ENCODE measurements around the gene MEX3A.
"Not testable (repeated sequence)": the region's sequence is repeated elsewhere in the genome, so short reads cannot be mapped to it uniquely, and the experiment has no call there.

Gene MEX3A

DNA sequence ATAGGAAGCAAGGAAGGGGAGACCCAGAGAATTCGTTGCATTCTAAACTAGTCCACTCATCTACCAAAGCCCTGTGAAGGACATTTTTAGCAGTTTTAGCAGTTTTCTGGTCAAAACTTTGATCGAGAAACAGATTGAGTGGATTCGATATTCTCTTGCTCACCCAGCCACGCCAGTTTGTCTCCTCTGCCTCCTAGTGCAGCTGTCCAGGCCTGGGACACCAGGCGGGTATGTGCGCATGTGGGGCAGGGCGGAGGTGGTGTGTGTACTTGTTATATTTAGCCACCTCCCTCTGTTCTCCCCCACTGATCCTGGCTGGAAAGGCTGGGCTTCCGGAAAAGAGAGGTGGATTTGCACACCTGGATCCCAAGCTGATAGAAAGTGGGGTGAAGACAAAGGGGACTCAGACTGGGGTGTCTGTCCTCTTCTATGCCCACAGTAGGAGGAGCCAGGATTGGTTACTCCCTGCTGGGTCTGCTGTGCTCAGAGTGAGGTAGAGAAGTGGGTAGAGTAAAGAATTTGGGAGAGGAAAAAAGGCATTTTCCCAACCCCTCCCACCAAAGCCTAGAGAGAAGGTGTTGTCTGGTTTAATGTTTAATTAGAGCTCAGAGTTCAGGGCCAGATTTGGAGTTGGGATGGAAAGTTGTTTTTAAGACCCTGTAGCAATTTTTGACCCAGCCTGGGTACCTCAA, 36.1 kb upstream of the MEX3A start:
- no peak for DNase-seq

DNA sequence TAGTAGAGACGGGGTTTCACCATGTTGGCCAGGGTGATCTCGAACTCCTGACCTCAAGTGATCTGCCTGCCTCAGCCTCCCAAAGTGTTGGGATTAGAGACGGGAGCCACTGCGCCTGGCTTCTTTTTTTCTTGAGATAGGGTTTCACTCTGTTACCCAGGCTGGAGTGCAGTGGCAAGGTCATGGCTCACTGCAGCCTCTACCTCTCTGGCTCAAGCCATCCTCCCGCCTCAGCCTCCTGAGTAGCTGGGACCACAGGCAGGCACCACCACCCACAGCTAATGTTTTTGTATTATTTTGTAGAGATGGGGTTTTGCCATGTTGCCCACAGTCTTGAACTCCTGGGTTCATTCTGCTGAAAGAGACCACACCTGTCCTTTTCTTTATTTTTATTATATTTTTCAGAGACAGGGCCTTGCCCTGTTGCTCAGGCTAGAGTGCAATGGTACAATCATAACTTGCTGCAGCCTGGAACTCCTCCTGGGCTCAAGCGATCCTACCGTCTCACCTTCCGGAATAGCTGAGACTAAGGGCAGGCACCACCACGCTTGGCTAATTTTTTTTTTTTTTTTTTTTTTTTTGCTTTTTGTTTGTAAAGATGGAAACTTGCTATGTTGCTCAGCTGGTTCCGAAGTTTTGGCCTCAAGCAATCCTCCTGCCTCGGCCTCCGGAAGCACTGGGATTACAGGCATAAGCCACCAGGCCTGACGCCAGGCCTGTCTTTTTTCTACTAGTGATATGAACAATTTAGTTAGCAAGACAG, 35.3 kb upstream of the MEX3A start:
- no peak for DNase-seq

DNA sequence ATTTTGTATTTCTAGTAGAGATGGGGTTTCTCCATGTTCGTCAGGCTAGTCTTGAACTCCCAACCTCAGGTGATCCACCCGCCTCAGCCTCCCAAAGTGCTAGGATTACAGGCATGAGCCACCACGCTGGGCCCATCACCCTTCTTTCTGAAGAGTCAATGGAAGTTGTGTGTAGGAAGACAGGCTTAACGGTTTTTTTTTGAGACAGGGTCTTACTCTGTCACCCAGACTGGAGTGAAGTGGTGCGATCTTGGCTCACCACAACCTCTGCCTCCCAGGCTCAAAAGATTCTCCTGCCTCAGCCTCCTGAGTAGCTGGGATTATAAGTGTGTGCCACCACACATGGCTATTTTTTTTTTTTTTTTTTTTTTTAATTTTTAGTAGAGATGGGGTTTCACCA, 34.5 kb upstream of the MEX3A start:
- not testable (repeated sequence) for DNase-seq

DNA sequence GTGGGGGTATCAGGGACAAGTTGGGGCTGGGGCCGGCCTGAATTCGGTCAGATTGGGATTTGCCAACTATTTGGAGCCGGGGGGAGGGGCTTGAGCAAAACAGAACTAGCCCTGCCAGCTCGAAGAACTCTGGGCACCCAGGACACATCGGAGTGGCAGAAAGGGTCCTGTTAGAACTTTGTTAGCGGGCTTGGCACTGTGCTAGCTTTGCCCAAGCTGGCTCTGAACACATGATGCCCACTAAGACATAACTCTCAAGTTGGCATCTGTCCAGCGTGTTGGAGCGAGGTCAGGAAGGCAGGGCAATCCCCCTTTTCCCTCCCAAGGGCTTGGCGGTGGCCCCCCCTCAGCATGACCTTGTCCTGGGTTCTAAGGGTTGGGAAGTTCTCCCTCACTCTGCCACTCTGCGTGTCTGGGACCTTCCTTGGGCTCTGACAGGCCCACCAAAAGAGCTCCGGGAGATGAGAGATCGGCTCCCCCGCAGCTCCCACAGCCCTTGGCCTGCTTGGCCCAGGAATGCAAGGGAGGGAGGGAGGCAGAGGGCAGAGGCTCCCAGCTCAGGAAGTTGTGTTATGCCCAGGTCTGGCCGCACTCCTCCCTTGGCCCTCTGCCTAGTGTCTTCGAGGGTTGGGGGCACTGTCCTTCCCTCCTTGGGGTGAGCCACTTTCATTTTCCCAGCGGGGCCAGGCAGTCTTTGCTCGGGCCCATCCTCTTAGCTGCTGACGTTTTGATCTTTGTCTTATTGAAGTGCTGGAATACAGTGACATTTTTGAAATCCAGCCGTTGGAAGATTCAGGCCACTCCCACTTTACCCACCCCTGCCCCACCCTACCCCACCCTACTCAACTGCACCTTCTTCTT, 33.5 kb upstream of the MEX3A start:
- DNase-seq, result peak; percentile 71

GRCh38 chr1:156114919-156115513, 32.8 kb upstream of the MEX3A start:
- DNase-seq, result peak; percentile 70

GRCh38 chr1:156114101-156114918, 32.0 kb upstream of the MEX3A start, which contains the start of gene LMNA:
LMNA (plus strand) TSS chr1:156114711; CDS start chr1:156114919, 208 bp downstream.
- DNase-seq, result peak; percentile 98

GRCh38 chr1:156113282-156113950, 31.2 kb upstream of the MEX3A start:
- no peak for DNase-seq

DNA sequence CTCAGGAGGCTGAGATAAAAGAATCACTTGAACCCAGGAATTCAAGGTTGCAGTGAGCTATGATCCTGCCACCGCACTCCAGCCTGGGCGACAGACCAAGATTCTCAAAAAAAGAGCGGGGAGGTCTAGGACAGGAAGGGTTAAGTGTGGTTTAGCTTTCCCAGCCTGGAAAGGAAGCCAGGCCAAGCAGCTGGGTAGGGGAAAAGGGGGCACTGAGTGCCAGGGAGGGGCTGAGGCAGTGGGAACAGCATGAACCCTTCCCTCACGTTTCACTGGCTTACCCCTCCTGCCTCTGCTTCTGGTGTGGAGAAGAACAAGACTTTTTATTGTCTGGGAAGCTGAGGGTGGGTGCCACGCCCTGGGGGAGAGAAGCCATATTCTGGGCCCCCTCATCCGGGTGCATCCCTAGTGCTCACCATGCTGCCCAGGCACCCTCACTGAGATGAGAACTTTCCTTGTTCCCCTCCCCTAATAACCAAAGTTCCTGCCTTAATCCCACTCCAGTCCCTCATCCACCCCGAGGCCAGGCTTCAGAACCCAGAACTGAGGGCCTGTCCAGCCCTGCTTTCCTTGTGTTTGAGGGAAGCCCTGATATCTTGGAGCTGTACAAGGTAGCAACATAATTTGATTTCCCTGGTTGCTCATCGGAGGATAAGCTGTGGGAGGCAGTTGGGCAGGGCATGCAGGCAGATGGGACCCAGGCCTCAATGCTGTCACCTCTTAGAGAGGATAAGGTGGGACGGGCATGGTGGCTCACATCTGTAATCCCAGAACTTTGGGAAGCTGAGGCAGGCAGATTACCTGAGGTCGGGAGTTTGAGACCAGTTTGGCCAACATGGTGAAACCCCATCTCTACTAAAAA, 30.2 kb upstream of the MEX3A start:
- DNase-seq, result no peak

- DNase-seq, result no peak
These were observed 29.2 kb upstream of the MEX3A start for GRCh38 chr1:156111355-156111962.

DNA sequence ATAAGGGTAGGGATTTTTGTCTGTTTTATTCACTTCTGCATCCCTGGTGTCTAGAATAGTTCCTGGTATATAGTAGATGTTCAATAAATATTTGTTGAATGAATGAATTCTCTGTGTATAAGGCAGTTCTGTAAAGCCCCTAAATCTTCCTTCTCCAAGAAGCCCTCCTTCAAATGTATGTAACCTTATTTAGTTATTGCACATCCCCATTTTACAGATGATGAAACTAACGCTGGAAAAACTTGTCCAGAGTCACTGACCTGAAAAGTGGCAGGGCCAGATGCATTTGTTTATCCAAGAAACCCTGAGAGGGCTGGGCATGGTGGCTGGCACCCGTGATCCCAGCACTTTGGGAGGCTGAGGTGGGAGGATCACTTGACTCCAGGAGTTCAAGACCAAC, 28.0 kb upstream of the MEX3A start:
- DNase-seq, result no peak

GRCh38 chr1:156108664-156109241, 26.5 kb upstream of the MEX3A start:
- DNase-seq, result no peak

GRCh38 chr1:156108057-156108456, 25.8 kb upstream of the MEX3A start:
- no peak for DNase-seq

GRCh38 chr1:156106624-156107488, 24.6 kb upstream of the MEX3A start:
- DNase-seq, result peak; percentile 69

- peak; percentile 47 for DNase-seq
These were observed 22.9 kb upstream of the MEX3A start for GRCh38 chr1:156104861-156105832.

DNA sequence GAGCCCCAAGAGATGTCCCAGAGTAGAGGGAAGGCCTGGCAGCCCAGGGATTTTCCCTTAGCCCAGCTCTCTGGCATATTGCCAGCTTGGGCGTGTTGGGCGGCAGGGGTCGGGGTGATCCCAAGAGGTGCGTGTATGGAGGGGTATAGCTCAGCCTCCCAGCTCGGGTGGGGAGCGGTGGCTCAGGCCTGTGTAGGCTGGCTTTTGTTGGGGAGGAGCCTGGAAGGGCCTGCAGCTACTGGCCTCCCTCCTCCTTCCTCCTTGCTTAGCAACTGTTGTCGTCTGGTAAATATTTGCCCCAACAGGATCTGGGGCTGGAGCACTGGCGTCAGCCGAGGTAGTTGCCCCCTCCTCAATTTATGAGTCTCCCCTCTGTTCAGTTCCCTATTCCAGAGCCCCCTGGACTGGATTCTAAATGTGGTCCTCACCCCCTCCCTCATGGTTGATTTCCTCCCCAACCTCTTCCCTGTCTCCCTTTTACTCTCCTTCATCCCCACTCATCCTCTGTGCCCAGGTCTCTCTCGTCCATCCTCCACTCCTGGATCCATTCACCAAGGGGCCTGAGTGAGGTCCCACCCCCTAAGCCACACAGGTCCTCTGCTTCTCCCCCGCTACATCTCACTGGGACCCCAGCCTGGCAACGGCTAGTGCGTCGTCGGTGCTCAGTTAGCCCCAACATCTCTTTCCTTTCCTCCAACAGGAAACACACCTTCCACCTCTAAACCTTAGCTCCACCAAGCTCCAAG, 22.0 kb upstream of the MEX3A start:
- peak; percentile 85 for DNase-seq

DNA sequence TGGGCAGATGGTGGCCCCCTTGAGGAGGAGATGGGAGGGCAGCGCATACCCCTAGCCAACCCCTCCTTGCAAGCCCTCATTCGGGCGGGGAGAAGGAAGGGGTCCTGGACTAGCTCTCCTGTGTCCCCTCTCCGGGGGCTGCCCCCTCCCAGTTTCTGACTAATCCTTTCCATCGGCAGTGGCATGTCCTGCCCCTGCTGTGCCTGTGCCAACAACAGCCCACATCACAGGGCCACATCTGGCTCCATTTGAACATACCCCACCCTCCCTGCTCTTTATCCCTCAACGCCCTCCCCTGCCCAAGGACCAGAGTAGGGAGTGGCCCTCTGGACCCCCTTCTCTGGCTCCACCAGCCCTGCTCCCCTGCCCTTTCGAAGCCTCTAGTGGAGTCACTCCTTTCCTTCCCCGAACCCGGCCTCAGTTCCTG, 21.3 kb upstream of the MEX3A start:
- DNase-seq, result peak; percentile 87
